Osteocyte (in vitro differentiated cells): ENCODE measurements around the gene SMYD3. TPM values are rescaled to one million over a fixed set of nuclear protein-coding genes. Genes with fewer than 3 reads are reported as not detected.

Experiments
- DNase-seq: peaks from one replicate; pipeline ENCODE4 v3.0.0; 2021; ENCODE audit warnings: mixed read lengths; ENCODE audit not compliant: unreplicated experiment; ENCODE audit errors: extremely low spot score
- H3K27ac Mint-ChIP-seq: one replicate; pipeline ENCODE4 v1.8.0; 2021; ENCODE audit warnings: mild to moderate bottlenecking, mixed read lengths; ENCODE audit not compliant: unreplicated experiment
- H3K27me3 Mint-ChIP-seq: one replicate; pipeline ENCODE4 v1.8.0; 2021; ENCODE audit warnings: mixed read lengths; ENCODE audit not compliant: unreplicated experiment
- H3K36me3 Mint-ChIP-seq: one replicate; pipeline ENCODE4 v1.8.0; 2021; ENCODE audit warnings: mixed read lengths; ENCODE audit not compliant: unreplicated experiment
- H3K4me1 Mint-ChIP-seq: one replicate; pipeline ENCODE4 v1.8.0; 2021; ENCODE audit warnings: mixed read lengths; ENCODE audit not compliant: unreplicated experiment
- H3K4me3 Mint-ChIP-seq: one replicate; pipeline ENCODE4 v1.8.0; 2021; ENCODE audit warnings: mild to moderate bottlenecking, moderate library complexity, mixed read lengths; ENCODE audit not compliant: unreplicated experiment
- H3K9me3 Mint-ChIP-seq: one replicate; pipeline ENCODE4 v1.8.0; 2021; ENCODE audit warnings: mixed read lengths; ENCODE audit not compliant: unreplicated experiment
- total RNA-seq: library from RNA; stranded (reverse); gene quantifications from 2 replicates; pipeline ENCODE4 v1.2.1, GENCODE V29; 2021
- TF ChIP-seq, protein P1 (sequence below): fragments of 200-600 bp; sonication (generic); IDR thresholded peaks from 2 replicates; pipeline ENCODE4 v1.5.0; 2021; ENCODE audit warnings: antibody characterized with exemption, mild to moderate bottlenecking, moderate library complexity

SMYD3 gene
- total RNA-seq, 1 donor from 2014 or later: 22.3 TPM

DNA sequence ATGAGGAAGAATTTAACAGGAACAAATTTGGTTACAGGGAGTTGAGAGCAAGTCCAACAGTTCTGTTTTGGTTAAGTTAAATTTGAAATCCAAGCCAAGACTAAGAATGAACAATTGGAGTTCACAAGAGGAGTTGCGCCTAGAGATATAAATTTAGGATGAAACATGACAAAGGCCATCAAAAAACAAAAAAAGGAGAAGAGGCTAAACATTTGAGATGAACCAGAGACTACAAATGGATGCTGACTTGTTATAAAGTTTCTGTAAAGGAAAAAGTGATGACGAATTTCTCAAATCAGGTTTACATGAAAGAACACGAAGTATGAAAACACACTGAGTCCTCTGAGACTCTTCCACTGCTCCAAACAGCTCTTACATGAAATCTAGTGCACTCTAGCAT is 575.6 kb downstream of the SMYD3 start:
- Mint-ChIP-seq H3K27ac (no peak overlapping the region), H3K4me3 (no peak overlapping the region), H3K27me3 (no peaks in the 10 kb centered on the region), H3K4me1 (no peaks in the 10 kb centered on the region), H3K36me3 (no peaks in the 10 kb centered on the region), H3K9me3 (no peaks in the 10 kb centered on the region)
- DNase-seq: no peak
- TF ChIP-seq, protein P1, sequence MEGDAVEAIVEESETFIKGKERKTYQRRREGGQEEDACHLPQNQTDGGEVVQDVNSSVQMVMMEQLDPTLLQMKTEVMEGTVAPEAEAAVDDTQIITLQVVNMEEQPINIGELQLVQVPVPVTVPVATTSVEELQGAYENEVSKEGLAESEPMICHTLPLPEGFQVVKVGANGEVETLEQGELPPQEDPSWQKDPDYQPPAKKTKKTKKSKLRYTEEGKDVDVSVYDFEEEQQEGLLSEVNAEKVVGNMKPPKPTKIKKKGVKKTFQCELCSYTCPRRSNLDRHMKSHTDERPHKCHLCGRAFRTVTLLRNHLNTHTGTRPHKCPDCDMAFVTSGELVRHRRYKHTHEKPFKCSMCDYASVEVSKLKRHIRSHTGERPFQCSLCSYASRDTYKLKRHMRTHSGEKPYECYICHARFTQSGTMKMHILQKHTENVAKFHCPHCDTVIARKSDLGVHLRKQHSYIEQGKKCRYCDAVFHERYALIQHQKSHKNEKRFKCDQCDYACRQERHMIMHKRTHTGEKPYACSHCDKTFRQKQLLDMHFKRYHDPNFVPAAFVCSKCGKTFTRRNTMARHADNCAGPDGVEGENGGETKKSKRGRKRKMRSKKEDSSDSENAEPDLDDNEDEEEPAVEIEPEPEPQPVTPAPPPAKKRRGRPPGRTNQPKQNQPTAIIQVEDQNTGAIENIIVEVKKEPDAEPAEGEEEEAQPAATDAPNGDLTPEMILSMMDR: no peak

DNA sequence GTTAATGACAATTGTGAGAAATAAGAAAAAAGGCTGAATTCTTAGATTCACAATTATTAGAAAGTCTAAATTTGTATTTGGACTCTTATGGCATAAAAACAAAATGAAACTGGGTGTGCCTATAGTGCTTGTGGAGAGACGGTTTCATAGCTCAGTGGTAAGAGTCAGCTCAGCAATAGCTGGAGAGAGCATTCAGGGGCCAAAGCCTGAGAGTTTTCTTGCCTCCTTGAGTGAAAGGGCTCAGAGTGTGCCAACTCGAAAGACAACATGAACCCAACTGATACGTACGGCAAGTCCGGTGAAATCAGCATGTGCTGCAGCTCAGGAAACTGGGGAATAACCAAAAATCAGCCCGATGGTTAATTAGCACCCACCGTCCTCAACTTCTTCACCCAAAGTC is 577.9 kb downstream of the SMYD3 start:
- Mint-ChIP-seq H3K27ac (no peak overlapping the region), H3K4me1 (no peaks in the 10 kb centered on the region), H3K36me3 (no peaks in the 10 kb centered on the region), H3K27me3 (no peaks in the 10 kb centered on the region), H3K4me3 (no peak overlapping the region), H3K9me3 (no peaks in the 10 kb centered on the region)
- TF ChIP-seq, protein P1: no peak
- DNase-seq: no peak

DNA sequence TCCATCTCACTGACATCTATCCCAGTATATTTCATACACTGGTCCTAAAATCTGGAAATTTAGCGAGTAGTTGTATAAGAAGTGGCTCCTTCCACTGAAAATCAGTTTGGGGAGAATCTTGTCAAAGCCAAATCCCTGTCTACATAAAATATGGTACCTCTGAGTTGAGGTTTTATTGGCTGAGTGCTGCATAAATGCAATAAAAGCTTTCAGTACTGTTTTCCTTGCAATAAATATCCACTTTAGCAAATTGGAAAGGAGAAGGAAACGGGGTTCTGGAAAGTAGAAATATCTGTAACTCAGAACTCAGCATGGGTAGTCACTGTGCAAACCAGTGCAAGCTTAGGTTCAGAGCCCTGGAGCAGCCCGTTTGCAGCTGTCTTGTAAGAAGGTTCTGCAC is 580.2 kb downstream of the SMYD3 start:
- Mint-ChIP-seq H3K36me3 (peaks cover 1% of the 10 kb centered on the region), H3K4me3 (no peak overlapping the region), H3K4me1 (no peaks in the 10 kb centered on the region), H3K27me3 (no peaks in the 10 kb centered on the region), H3K27ac (no peak overlapping the region), H3K9me3 (no peaks in the 10 kb centered on the region)
- no peak for DNase-seq
- TF ChIP-seq, protein P1: no peak

DNA sequence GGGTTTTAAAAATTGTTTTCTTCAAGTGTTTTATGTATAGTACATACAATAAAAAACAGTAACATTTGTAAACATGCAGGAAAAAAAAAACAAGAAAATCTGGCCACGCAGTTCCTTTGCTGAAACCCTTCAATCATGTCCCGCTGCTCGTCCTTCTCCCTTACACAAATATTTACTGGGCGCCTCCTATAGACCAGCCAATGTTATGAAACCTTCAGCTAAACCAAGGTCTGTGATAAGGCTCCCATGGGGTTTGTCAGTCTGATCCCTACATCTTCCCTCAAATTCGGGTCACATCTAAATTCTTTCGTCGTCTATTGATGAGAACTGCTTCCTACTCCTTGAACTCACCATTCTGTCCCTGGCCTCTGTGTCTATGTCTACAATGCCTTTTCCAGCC is 583.9 kb downstream of the SMYD3 start:
- peaks cover 1% of the 10 kb centered on the region for H3K36me3 Mint-ChIP-seq
- no peak overlapping the region for H3K4me3 Mint-ChIP-seq
- H3K9me3 Mint-ChIP-seq: no peaks in the 10 kb centered on the region
- H3K4me1 Mint-ChIP-seq: no peaks in the 10 kb centered on the region
- H3K27ac Mint-ChIP-seq: no peak overlapping the region
- no peaks in the 10 kb centered on the region for H3K27me3 Mint-ChIP-seq
- TF ChIP-seq, protein P1: no peak
- DNase-seq: no peak

DNA sequence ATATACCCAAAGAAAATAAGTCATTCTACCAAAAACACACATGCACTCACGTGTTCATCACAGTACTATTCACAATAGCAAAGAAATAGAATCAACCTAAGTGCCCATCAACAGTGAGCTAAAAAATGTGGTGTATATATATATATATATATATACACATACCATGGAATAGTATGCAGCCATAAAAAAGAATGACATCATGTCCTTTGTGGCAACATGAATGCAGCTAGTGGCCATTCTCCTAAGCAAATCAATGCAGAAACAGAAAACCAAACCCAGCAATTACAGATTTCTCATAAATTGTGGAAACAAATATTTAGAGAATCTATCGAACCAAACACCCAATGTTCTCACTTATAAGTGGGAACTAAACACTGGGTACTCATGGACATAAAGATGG is 585.7 kb downstream of the SMYD3 start:
- TF ChIP-seq, protein P1: no peak
- Mint-ChIP-seq H3K4me3 (no peak overlapping the region), H3K27me3 (no peaks in the 10 kb centered on the region), H3K4me1 (no peaks in the 10 kb centered on the region), H3K9me3 (no peaks in the 10 kb centered on the region), H3K36me3 (peaks cover 1% of the 10 kb centered on the region), H3K27ac (no peak overlapping the region)
- DNase-seq: no peak
